Transverse colon (tissue), 4 donors: ENCODE results near the gene TCP11.

ENCODE experiments used
- POLR2AphosphoS5 ChIP-seq, 3 donors: sonication (generic); formaldehyde crosslinking; IDR thresholded peaks; one replicate each; pipeline ENCODE4 v1.6.1; 2016; ENCODE audit warnings: antibody characterized with exemption in 3 of 3
- TF ChIP-seq, protein P1 (sequence below), 5 experiments: fragments of 200-600 bp in 3 of 5; fragments of 450-650 bp in 2 of 5; sonication (generic) in 3 of 5; IDR thresholded peaks; 1 replicate in 2 of 5; 2 replicates in 3 of 5; pipeline ENCODE4 v1.5.1; 2016 to 2017; ENCODE audit warnings: antibody characterized with exemption in 5 of 5, inconsistent platforms in 3 of 5, mild to moderate bottlenecking in 2 of 5, moderate library complexity in 1 of 5

DNA sequence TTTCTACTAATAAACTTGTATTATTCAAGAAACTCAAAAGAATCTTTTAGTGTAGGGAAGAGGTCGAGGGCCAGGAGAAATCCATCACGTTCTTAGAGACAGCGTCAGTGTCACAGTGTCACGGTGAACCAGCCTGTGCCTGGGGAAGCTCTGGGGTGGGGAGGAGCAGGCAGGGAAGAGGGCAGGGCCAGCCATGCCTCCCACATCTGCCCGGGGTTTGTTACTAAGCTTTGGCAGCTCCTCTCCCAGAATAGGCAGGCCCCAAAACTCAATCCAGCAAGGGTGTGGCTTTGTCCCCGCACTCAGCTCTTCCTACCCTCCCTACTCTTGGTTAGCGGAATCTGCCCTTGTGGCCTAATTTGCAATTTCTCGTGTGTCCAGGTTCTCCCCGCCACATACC, 72.9 kb downstream of the TCP11 start:
- no peak for TF ChIP-seq POLR2AphosphoS5 (IDR thresholded peaks at IDR 0.05)
- TF ChIP-seq, protein P1, sequence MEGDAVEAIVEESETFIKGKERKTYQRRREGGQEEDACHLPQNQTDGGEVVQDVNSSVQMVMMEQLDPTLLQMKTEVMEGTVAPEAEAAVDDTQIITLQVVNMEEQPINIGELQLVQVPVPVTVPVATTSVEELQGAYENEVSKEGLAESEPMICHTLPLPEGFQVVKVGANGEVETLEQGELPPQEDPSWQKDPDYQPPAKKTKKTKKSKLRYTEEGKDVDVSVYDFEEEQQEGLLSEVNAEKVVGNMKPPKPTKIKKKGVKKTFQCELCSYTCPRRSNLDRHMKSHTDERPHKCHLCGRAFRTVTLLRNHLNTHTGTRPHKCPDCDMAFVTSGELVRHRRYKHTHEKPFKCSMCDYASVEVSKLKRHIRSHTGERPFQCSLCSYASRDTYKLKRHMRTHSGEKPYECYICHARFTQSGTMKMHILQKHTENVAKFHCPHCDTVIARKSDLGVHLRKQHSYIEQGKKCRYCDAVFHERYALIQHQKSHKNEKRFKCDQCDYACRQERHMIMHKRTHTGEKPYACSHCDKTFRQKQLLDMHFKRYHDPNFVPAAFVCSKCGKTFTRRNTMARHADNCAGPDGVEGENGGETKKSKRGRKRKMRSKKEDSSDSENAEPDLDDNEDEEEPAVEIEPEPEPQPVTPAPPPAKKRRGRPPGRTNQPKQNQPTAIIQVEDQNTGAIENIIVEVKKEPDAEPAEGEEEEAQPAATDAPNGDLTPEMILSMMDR (IDR thresholded peaks at IDR 0.05), result no peak
